H1 (cell line): ENCODE data around the gene ASXL2. TPM values are rescaled to one million over a fixed set of nuclear protein-coding genes. Genes with fewer than 3 reads are reported as not detected.

Experiments
- CBX5 ChIP-seq: fragments of 300-800, 300-1000 bp; sonication (generic); IDR thresholded peaks from 2 replicates; pipeline ENCODE4 v1.7.1; 2016; ENCODE audit warnings: antibody characterized with exemption, low read length, low read depth
- MAFK ChIP-seq: IDR thresholded peaks from 2 replicates; pipeline ENCODE4 v1.6.1; 2012; ENCODE audit warnings: low read depth, mild to moderate bottlenecking, improper control_type of control experiment, low read length
- NANOG ChIP-seq: IDR thresholded peaks from 2 replicates; pipeline ENCODE4 v1.6.1; 2011; ENCODE audit warnings: low read length, low read depth, mild to moderate bottlenecking, inconsistent platforms; ENCODE audit not compliant: insufficient read depth, poor library complexity, severe bottlenecking
- SUZ12 ChIP-seq: fragments of 200-600 bp; sonication (generic); IDR thresholded peaks from 2 replicates; pipeline ENCODE4 v1.6.1; 2012; ENCODE audit warnings: mild to moderate bottlenecking, inconsistent platforms, low read length, moderate library complexity, mixed read lengths
- polyA plus RNA-seq, 7 experiments: library from polyadenylated mRNA; depleted of rRNA in 3 of 7; stranded (reverse) in 5 of 7; unstranded in 2 of 7; fragments of >200 nt in 5 of 7; fragments of 200-250 nt in 2 of 7; gene quantifications; 1 replicate in 5 of 7; 2 replicates in 1 of 7; 4 replicates in 1 of 7; pipeline versions ENCODE4 v1.2.1 to v1.2.3, GENCODE V29; 2011 to 2013; ENCODE audit warnings: missing spikeins in 2 of 7, mixed read lengths in 2 of 7
- total RNA-seq: library from RNA; stranded (reverse); fragmentation: NEBNext Ultra II Directional; extraction: Animal tissue kit (Norgen Biotek cat#: 25700); gene quantifications from 2 replicates; pipeline ENCODE4 v1.2.1, GENCODE V29; 2021
- TF ChIP-seq, protein P1 (sequence below): IDR thresholded peaks from 2 replicates; pipeline ENCODE4 v1.6.1; 2011; ENCODE audit warnings: low read depth, mild to moderate bottlenecking, low read length; ENCODE audit not compliant: insufficient read depth

The ASXL2 gene
- total and polyA plus RNA-seq, 2 of the 8 experiments (the other 6 are each of a cell fraction or from before 2014, with no cell fraction given), result 7.2 to 41.3 TPM

- TF ChIP-seq NANOG (no peak), SUZ12 (no peak), CBX5 (no peak), MAFK (no peak)
- TF ChIP-seq, protein P1, sequence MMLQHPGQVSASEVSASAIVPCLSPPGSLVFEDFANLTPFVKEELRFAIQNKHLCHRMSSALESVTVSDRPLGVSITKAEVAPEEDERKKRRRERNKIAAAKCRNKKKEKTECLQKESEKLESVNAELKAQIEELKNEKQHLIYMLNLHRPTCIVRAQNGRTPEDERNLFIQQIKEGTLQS, result no peak
- TF ChIP-seq, all 59 proteins: peak for 0
Observed at GRCh38 chr2:25699216-25699615, 179.1 kb downstream of the ASXL2 start (continued).
